Chondrocyte (in vitro differentiated cells): Measurements from ENCODE around the gene SPEF1. TPM values are rescaled to one million over a fixed set of nuclear protein-coding genes. Genes with fewer than 3 reads are reported as not detected.

Source experiments
- DNase-seq: peaks from one replicate; pipeline ENCODE4 v3.0.0; 2021; ENCODE audit warnings: mixed read lengths, low spot score
- H3K27ac Mint-ChIP-seq: one replicate; pipeline ENCODE4 v1.8.0; 2021; ENCODE audit warnings: mild to moderate bottlenecking, moderate library complexity, mixed read lengths; ENCODE audit not compliant: unreplicated experiment
- H3K27me3 Mint-ChIP-seq: 2 replicates; pipeline ENCODE4 v1.8.0; 2021; ENCODE audit warnings: low read depth, mixed read lengths
- H3K36me3 Mint-ChIP-seq: 2 replicates; pipeline ENCODE4 v1.8.0; 2021; ENCODE audit warnings: low read depth, mixed read lengths
- H3K4me1 Mint-ChIP-seq: 2 replicates; pipeline ENCODE4 v1.8.0; 2021; ENCODE audit warnings: low read depth, mild to moderate bottlenecking, mixed read lengths
- H3K4me3 Mint-ChIP-seq: one replicate; pipeline ENCODE4 v1.8.0; 2021; ENCODE audit warnings: mild to moderate bottlenecking, moderate library complexity, mixed read lengths; ENCODE audit not compliant: unreplicated experiment
- H3K9me3 Mint-ChIP-seq: 2 replicates; pipeline ENCODE4 v1.8.0; 2021; ENCODE audit warnings: low read depth, mixed read lengths
- total RNA-seq: library from RNA; stranded (reverse); gene quantifications from 3 replicates; pipeline ENCODE4 v1.2.1, GENCODE V29; 2021
- TF ChIP-seq, protein P1 (sequence below): fragments of 200-600 bp; sonication (generic); IDR thresholded peaks from 2 replicates; pipeline ENCODE4 v1.5.0; 2021; ENCODE audit warnings: antibody characterized with exemption, mild to moderate bottlenecking, moderate library complexity

The SPEF1 gene
- total RNA-seq, 1 donor from 2014 or later, result 0.12 TPM

DNA sequence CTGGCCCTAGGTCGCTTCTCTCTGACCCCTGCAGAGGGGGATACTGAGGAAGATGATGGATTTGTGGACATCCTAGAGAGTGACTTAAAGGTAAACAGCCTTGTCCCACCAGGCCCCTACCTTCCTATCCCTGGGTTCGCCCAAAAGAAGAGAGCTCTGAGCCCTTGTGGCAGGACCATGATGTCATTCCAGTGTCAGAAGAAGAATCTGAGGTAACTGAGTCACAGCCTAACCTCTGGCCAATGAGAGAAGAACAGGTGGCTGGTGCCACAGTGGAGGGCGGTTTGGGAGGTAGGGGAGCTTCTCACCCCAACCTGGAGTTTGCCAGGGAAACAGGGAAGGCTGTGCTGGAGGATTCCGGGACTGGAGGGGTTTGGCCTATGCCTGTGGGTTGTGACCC, 20.1 kb upstream of the SPEF1 start:
- DNase-seq, result no peak
- H3K4me1 Mint-ChIP-seq, result peaks cover 62% of the 10 kb centered on the region
- H3K36me3 Mint-ChIP-seq, result peaks cover 39% of the 10 kb centered on the region
- H3K27me3 Mint-ChIP-seq, result no peaks in the 10 kb centered on the region
- peak overlapping the region; percentile 50 for H3K27ac Mint-ChIP-seq
- H3K9me3 Mint-ChIP-seq, result no peaks in the 10 kb centered on the region
- no peak overlapping the region for H3K4me3 Mint-ChIP-seq
- TF ChIP-seq, protein P1, sequence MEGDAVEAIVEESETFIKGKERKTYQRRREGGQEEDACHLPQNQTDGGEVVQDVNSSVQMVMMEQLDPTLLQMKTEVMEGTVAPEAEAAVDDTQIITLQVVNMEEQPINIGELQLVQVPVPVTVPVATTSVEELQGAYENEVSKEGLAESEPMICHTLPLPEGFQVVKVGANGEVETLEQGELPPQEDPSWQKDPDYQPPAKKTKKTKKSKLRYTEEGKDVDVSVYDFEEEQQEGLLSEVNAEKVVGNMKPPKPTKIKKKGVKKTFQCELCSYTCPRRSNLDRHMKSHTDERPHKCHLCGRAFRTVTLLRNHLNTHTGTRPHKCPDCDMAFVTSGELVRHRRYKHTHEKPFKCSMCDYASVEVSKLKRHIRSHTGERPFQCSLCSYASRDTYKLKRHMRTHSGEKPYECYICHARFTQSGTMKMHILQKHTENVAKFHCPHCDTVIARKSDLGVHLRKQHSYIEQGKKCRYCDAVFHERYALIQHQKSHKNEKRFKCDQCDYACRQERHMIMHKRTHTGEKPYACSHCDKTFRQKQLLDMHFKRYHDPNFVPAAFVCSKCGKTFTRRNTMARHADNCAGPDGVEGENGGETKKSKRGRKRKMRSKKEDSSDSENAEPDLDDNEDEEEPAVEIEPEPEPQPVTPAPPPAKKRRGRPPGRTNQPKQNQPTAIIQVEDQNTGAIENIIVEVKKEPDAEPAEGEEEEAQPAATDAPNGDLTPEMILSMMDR, result no peak

DNA sequence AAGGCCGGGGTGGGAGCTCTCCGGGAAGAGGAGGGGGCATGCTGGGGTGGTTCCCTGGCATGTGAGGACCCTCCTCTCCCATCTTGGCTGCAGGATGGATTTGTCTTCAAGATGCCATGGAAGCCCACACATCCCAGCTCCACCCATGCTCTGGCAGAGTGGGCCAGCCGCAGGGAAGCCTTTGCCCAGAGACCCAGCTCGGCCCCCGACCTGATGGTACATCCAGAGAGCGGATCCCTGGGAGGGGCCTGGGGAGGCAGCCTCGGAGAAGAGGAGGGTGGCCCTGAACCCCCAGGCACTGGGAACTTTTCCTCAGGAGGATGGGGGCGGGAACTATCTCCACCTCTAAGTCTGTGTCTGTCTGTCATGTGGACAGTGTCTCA, 19.6 kb upstream of the SPEF1 start:
- H3K9me3 Mint-ChIP-seq, result no peaks in the 10 kb centered on the region
- DNase-seq, result no peak

GRCh38 chr20:3800256-3800877, 19.1 kb upstream of the SPEF1 start:
- peak overlapping the region; percentile 59 for H3K27ac Mint-ChIP-seq
- H3K4me3 Mint-ChIP-seq, result no peak overlapping the region

More for the DNA sequence above, 19.6 kb upstream of the SPEF1 start:
- H3K36me3 Mint-ChIP-seq, result peaks cover 37% of the 10 kb centered on the region
- H3K4me1 Mint-ChIP-seq, result peaks cover 59% of the 10 kb centered on the region
- H3K4me3 Mint-ChIP-seq, result no peak overlapping the region
- no peak overlapping the region for H3K27ac Mint-ChIP-seq
- no peaks in the 10 kb centered on the region for H3K27me3 Mint-ChIP-seq
- TF ChIP-seq, protein P1, result no peak

GRCh38 chr20:3798908-3799248, 17.6 kb upstream of the SPEF1 start:
- H3K4me1 Mint-ChIP-seq, result peaks cover 52% of the 10 kb centered on the region
- H3K27ac Mint-ChIP-seq, result peak overlapping the region; percentile 71
- H3K4me3 Mint-ChIP-seq, result no peak overlapping the region
- DNase-seq, result no peak
- TF ChIP-seq, protein P1, result no peak
- no peaks in the 10 kb centered on the region for H3K9me3 Mint-ChIP-seq
- H3K27me3 Mint-ChIP-seq, result no peaks in the 10 kb centered on the region
- peaks cover 24% of the 10 kb centered on the region for H3K36me3 Mint-ChIP-seq

More at GRCh38 chr20:3800256-3800877, 19.1 kb upstream of the SPEF1 start:
- DNase-seq, result no peak
- Mint-ChIP-seq H3K9me3 (no peaks in the 10 kb centered on the region), H3K27me3 (no peaks in the 10 kb centered on the region), H3K4me1 (peaks cover 59% of the 10 kb centered on the region), H3K36me3 (peaks cover 32% of the 10 kb centered on the region)
- TF ChIP-seq, protein P1, result no peak

DNA sequence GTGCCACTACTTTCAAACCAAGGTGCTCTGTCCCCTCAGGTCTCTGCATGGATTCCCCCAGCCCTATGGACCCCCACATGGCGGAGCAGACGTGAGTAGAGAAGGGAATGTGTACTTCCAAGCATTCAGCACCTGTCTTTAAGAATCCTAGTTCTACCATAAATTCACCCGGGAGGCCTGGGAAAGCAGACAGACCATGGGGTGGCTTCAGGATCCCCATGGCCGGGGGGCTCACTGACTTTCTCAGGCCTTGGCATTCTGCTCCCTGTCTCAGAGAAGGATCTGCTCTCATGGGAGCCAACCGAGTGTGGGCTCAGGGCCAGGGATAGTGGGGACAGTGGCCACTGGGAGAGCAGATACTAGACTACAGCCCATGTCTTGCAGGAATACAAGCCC, 17.1 kb upstream of the SPEF1 start:
- Mint-ChIP-seq H3K4me1 (peaks cover 52% of the 10 kb centered on the region), H3K36me3 (peaks cover 19% of the 10 kb centered on the region), H3K27me3 (no peaks in the 10 kb centered on the region), H3K9me3 (no peaks in the 10 kb centered on the region), H3K4me3 (peak overlapping the region; percentile 90), H3K27ac (peak overlapping the region; percentile 71)
- TF ChIP-seq, protein P1, result no peak
- DNase-seq, result peak; percentile 54
